Fibroblast of mammary gland (primary cell): ENCODE results near the gene DGKB.

Experiments used
- DNase-seq: peaks from one replicate; pipeline ENCODE4 v3.0.0-alpha.2; 2010; ENCODE audit warnings: low read depth
- H3K4me3 ChIP-seq: 2 replicates; pipeline ENCODE4 v1.5.1; 2011; ENCODE audit warnings: low read depth, mild to moderate bottlenecking, low read length, moderate library complexity; ENCODE audit not compliant: control insufficient read depth
- CTCF ChIP-seq: conservative IDR thresholded peaks from 2 replicates; pipeline ENCODE4 v1.5.1; 2011; ENCODE audit warnings: low read depth, low read length, inconsistent platforms; ENCODE audit not compliant: control insufficient read depth, insufficient read depth

Gene DGKB

GRCh38 chr7:14104861-14105260 lies 797.7 kb downstream of the DGKB start:
- DNase-seq, result no peak
- no peak overlapping the region for H3K4me3 ChIP-seq
- TF ChIP-seq CTCF, result no peak

GRCh38 chr7:14096159-14096558 lies 806.4 kb downstream of the DGKB start:
- TF ChIP-seq CTCF, result no peak
- no peak overlapping the region for H3K4me3 ChIP-seq
- DNase-seq, result no peak

- DNase-seq, result peak; percentile 25
- no peak overlapping the region for H3K4me3 ChIP-seq
- no peak for TF ChIP-seq CTCF
These were observed 807.2 kb downstream of the DGKB start for GRCh38 chr7:14095233-14095950.
